WI38 (cell line): ENCODE data around the gene SPO11.

ENCODE experiments used
- H3K4me3 ChIP-seq: 2 replicates; pipeline ENCODE4 v1.5.1; 2011; ENCODE audit warnings: low read depth, mild to moderate bottlenecking, control low read depth, low read length
- CTCF ChIP-seq: IDR thresholded peaks from 2 replicates; pipeline ENCODE4 v1.5.1; 2012; ENCODE audit warnings: low read depth, mild to moderate bottlenecking, control low read depth, low read length

The SPO11 gene

GRCh38 chr20:57287901-57288300 lies 41.7 kb upstream of the SPO11 start:
- TF ChIP-seq CTCF, result no peak
- no peak overlapping the region for H3K4me3 ChIP-seq

- no peak overlapping the region for H3K4me3 ChIP-seq
- no peak for TF ChIP-seq CTCF
Observed at GRCh38 chr20:57288651-57289277, 40.8 kb upstream of the SPO11 start.

GRCh38 chr20:57289391-57290177 lies 40.0 kb upstream of the SPO11 start:
- TF ChIP-seq CTCF, result no peak
- H3K4me3 ChIP-seq, result no peak overlapping the region

GRCh38 chr20:57290178-57290484 lies 39.5 kb upstream of the SPO11 start:
- no peak overlapping the region for H3K4me3 ChIP-seq
- TF ChIP-seq CTCF, result no peak

GRCh38 chr20:57291003-57291402 lies 38.6 kb upstream of the SPO11 start:
- H3K4me3 ChIP-seq, result no peak overlapping the region
- no peak for TF ChIP-seq CTCF

GRCh38 chr20:57291694-57292093 lies 37.9 kb upstream of the SPO11 start:
- no peak overlapping the region for H3K4me3 ChIP-seq
- TF ChIP-seq CTCF, result no peak

- H3K4me3 ChIP-seq, result no peak overlapping the region
- TF ChIP-seq CTCF, result no peak
Observed at GRCh38 chr20:57292611-57293010, 37.0 kb upstream of the SPO11 start.
